ENCODE data around the gene TSEN54.

DNA sequence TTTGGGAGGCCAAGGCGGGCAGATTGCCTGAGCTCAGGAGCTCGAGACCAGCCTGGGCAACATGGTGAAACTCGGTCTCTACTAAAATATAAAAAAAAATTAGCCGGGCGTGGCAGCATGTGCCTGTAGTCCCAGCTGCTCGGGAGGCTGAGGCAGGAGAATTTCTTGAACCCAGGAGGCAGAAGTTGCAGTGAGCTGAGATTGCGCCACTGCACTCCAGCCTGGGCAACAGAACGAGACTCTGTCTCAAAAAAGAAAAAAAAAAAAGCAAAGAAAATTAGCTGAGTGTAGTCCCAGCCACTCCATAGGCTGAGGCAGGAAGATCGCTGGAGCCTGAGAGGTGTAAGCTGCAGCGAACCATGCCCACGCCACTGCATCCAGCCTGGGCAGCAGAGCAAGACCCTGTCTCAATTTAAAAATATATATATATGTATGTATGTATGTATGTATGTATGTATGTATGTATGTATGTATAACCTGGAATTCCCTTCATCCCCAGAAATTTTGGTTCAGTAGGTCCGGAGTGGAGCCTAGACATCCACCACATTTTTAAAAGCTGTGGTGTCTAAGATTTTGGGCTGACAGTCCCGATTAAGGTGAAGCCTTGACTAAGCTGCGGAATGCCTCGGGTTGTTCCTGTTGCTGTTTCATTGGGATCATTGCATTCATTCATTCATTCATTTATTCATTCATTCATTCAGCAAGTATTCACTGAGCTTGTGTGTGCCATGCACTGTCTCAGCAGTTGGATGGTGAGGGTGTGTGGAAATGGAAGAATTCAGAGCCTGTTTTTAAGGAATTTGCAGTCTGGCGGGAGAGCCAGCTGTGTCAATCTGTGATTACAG is 34.0 kb upstream of the TSEN54 start:
- TF ChIP-seq POLR2A (IDR thresholded peaks at IDR 0.05; ENCODE audit: low read length), result no peak
- no peak for TF ChIP-seq GATA1 (IDR thresholded peaks at IDR 0.05; ENCODE audit: low read depth, low read length)

Measured in erythroblast (primary cell).